ENCODE results near the gene EVA1B. TPM values are rescaled to one million over a fixed set of nuclear protein-coding genes. Genes with fewer than 3 reads are reported as not detected.

The EVA1B gene
- total and polyA plus RNA-seq, 10 of the 15 experiments (the other 5 are each of a cell fraction or from before 2014, with no cell fraction given) = 0.15 to 6.4 (median 3.0) TPM; not detected in 2

DNA sequence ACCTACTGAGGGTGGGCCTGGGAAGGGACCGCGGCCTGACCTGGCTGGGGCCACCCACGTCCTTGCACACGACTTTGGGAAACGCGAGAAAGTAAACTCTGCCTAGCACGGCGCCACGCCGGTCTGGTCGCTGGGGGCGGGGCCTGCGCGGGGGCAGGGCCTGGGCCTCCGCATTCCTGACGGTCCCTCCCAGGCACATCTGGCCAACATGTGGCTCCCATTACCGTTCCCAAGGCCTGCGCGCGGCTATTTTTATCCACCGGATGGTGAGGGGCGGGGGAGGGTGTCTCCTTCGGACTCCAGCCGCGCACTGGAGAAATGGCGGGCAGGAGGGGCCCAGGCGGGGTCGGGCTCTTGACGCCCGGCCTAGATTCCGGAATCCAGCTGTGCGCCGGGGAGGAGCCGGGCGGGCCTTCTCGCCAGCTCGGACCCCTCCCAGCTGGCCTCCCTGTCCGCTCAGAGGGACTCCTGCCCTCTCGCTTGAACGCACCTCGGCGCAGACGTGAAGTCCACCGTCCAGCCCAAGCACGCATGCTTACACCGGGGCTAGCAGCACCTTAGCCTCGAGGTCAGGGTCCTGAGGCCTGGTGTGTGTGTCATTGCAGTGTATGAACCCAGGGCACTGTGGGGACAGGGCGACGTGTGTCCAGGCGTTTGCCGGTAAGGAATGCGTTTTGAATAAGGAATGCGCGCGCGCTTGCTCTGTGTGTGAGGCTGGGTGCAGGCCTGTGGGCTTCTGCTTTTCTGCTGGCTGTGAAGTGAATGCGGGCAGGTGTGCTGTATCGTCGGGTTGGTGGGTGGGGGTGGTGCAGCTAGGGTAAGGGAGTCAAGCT lies 2.1 kb downstream of the EVA1B start:
- H4K20me1 ChIP-seq (ENCODE audit: control insufficient read depth, insufficient read depth) = no peaks in the 10 kb centered on the region; the same call in 1 of the 2 replicates
- H3K27me3 ChIP-seq (replicated peaks in 1 of 2; ENCODE audit: control insufficient read depth in 2 of 2, insufficient read depth in 2 of 2, low read length in 1 of 2) = no peaks in the 10 kb centered on the region
- H3K4me2 ChIP-seq (ENCODE audit: control insufficient read depth, insufficient read depth) = peak overlapping the region; percentile 89
- no peaks in the 10 kb centered on the region for H3K36me3 ChIP-seq (ENCODE audit: control insufficient read depth in 2 of 2, insufficient read depth in 2 of 2, low read length in 1 of 2)
- in situ Hi-C loops (cut with MboI) (no loop called here), intact Hi-C loops (cut with micrococcal nuclease; ENCODE audit: unreplicated experiment) (no loop called here)
- peak overlapping the region; percentile 28; the same call in 1 of the 2 replicates for H2AFZ ChIP-seq (ENCODE audit: control insufficient read depth, low read depth, low read length)
- H3K27ac ChIP-seq (ENCODE audit: control insufficient read depth, insufficient read depth) = no peak overlapping the region
- ATAC-seq = peak; percentile 15; the same call in 2 of the 3 replicates
- no peak for DNase-seq (ENCODE audit: low read depth, low spot score)
- ChIA-PET RAD21 (ENCODE audit: unreplicated experiment) (no interaction called here), POLR2A (interaction anchor here (0.6 kb wide), 1 partner anchor 51 kb away, joined by 5 read pairs; no protein-coding TSS in a partner anchor), SMC1A (ENCODE audit: uncharacterized antibody, unreplicated experiment) (interaction anchor here (0.9 kb wide), 1 partner anchor 97 kb away, joined by 3 read pairs; no protein-coding TSS in a partner anchor), CTCF (interaction anchor here (1.0 to 1.2 kb wide), 2 partner anchors 45 to 133 kb away, joined by 3 read pairs; no protein-coding TSS in a partner anchor)
- H3K4me3 ChIP-seq = peak overlapping the region; percentile 32; the same call in 1 of the 2 replicates
- TF ChIP-seq TARDBP (IDR thresholded peaks at IDR 0.05; ENCODE audit: borderline replicate concordance) (0 out of 2 replicates have a peak, but pooled peaks have one; percentile 20), SIX5 (IDR thresholded peaks at IDR 0.05; ENCODE audit: low read depth, low read length, severe bottlenecking) (no peak), FOS (IDR thresholded peaks at IDR 0.05; ENCODE audit: borderline replicate concordance, extremely low read depth, insufficient read length) (no peak), NFIC (IDR thresholded peaks at IDR 0.05; ENCODE audit: low read depth, low read length) (no peak), POLR2AphosphoS2 (IDR thresholded peaks at IDR 0.05; ENCODE audit: low read depth, low read length) (peak; percentile 67; the same call in 1 of the 2 replicates), MYB (IDR thresholded peaks at IDR 0.05; ENCODE audit: borderline replicate concordance, low read depth, low read length) (no peak), SUZ12 (IDR thresholded peaks at IDR 0.05; ENCODE audit: unreplicated experiment) (no peak), CHD2 (IDR thresholded peaks at IDR 0.05; ENCODE audit: borderline replicate concordance, low read depth, low read length) (no peak), ATF3 (IDR thresholded peaks at IDR 0.05; ENCODE audit: borderline replicate concordance, extremely low read depth, low read depth, low read length) (no peak), MXI1 (IDR thresholded peaks at IDR 0.05; ENCODE audit: low read depth, low read length) (no peak), STAT3 (IDR thresholded peaks at IDR 0.05; ENCODE audit: low read depth, low read length) (no peak), MTA2 (IDR thresholded peaks at IDR 0.05; ENCODE audit: low read depth) (no peak), EGR1 (IDR thresholded peaks at IDR 0.05; ENCODE audit: borderline replicate concordance in 1 of 2, low read depth in 2 of 2, low read length in 2 of 2) (peak in 1 of 2 experiments; percentile 36; a peak in 1 of 3 replicates), SRF (IDR thresholded peaks at IDR 0.05; ENCODE audit: low read depth in 2 of 2, low read length in 2 of 2) (no peak), TCF3 (IDR thresholded peaks at IDR 0.05; ENCODE audit: borderline replicate concordance, insufficient read depth, low read depth, low read length) (no peak)
- TF ChIP-seq, protein P1, sequence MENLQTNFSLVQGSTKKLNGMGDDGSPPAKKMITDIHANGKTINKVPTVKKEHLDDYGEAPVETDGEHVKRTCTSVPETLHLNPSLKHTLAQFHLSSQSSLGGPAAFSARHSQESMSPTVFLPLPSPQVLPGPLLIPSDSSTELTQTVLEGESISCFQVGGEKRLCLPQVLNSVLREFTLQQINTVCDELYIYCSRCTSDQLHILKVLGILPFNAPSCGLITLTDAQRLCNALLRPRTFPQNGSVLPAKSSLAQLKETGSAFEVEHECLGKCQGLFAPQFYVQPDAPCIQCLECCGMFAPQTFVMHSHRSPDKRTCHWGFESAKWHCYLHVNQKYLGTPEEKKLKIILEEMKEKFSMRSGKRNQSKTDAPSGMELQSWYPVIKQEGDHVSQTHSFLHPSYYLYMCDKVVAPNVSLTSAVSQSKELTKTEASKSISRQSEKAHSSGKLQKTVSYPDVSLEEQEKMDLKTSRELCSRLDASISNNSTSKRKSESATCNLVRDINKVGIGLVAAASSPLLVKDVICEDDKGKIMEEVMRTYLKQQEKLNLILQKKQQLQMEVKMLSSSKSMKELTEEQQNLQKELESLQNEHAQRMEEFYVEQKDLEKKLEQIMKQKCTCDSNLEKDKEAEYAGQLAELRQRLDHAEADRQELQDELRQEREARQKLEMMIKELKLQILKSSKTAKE (IDR thresholded peaks at IDR 0.05; ENCODE audit: low read depth, poor library complexity, severe bottlenecking) = no peak
- WGBS (ENCODE audit: insufficient coverage, insufficient replicate concordance, low lambda C conversion rate, missing lambda C conversion rate) = 26% methylated on average over 56 of the region's 59 CpGs
- no peaks in the 10 kb centered on the region for H3K9me3 ChIP-seq (replicated peaks; ENCODE audit: control insufficient read depth, insufficient read depth, low read length)
- BruUV-seq (replicated peaks) = no TSS peak
- no peaks in the 10 kb centered on the region for H3K79me2 ChIP-seq (ENCODE audit: control insufficient read depth, insufficient read depth, low read length)
- no peak overlapping the region; the same call in 1 of the 2 replicates for H3K9ac ChIP-seq (ENCODE audit: control insufficient read depth, insufficient read depth, low read length)
- FAIRE-seq = no peak
- peaks cover 24% of the 10 kb centered on the region for H3K4me1 ChIP-seq (ENCODE audit: control insufficient read depth, insufficient read depth, low read length)

Measured in GM12878 (cell line).